WERI-Rb-1 (cell line): ENCODE measurements around the gene ATP11A.

Experiments
- DNase-seq: peaks from one replicate; pipeline ENCODE4 v3.0.0-alpha.2; 2020
- H3K27ac ChIP-seq: fragments of 250-450 bp; sonication (Bioruptor Pico); 2 replicates; pipeline ENCODE4 v1.5.1; 2020; ENCODE audit warnings: mild to moderate bottlenecking, moderate library complexity
- H3K27me3 ChIP-seq: fragments of 250-450 bp; sonication (Bioruptor Pico); 2 replicates; pipeline ENCODE4 v1.5.1; 2021; ENCODE audit warnings: mild to moderate bottlenecking, low read depth, moderate library complexity; ENCODE audit not compliant: insufficient read depth, severe bottlenecking
- H3K36me3 ChIP-seq: fragments of 250-450 bp; sonication (Bioruptor Pico); 2 replicates; pipeline ENCODE4 v1.5.1; 2020; ENCODE audit warnings: mild to moderate bottlenecking, moderate library complexity
- H3K4me3 ChIP-seq: 2 replicates; pipeline ENCODE4 v1.5.1; 2011; ENCODE audit warnings: low read depth, mild to moderate bottlenecking, control low read depth, low read length
- H3K9me3 ChIP-seq: fragments of 250-450 bp; sonication (Bioruptor Pico); 2 replicates; pipeline ENCODE4 v1.5.1; 2021; ENCODE audit warnings: mild to moderate bottlenecking, moderate library complexity; ENCODE audit not compliant: severe bottlenecking
- CTCF ChIP-seq: IDR thresholded peaks from 2 replicates; pipeline ENCODE4 v1.5.1; 2011; ENCODE audit warnings: low read depth, mild to moderate bottlenecking, control low read depth, inconsistent platforms, low read length

ATP11A gene

GRCh38 chr13:112689303-112690245 lies at the start of gene ATP11A:
Gene ATP11A, plus strand, starts transcription at chr13:112690038. Its CDS starts 379 bp downstream, at chr13:112690417.
- peak within 1 kb of the TSS; percentile 89 for H3K4me3 ChIP-seq
- 0 out of 2 replicates have a peak, but pooled peaks have one; percentile 6 for TF ChIP-seq CTCF
- no peaks in the 10 kb centered on the region for H3K9me3 ChIP-seq
- DNase-seq: peak; percentile 98
- H3K36me3 ChIP-seq: no peaks in the 10 kb centered on the region; the same call in 1 of the 2 replicates
- H3K27ac ChIP-seq: peak within 1 kb of the TSS; percentile 79
- no peaks in the 10 kb centered on the region for H3K27me3 ChIP-seq

GRCh38 chr13:112641456-112642089 lies 48.3 kb upstream of the ATP11A start:
- H3K36me3 ChIP-seq: no peaks in the 10 kb centered on the region
- TF ChIP-seq CTCF: no peak
- H3K4me3 ChIP-seq: no peak overlapping the region
- H3K9me3 ChIP-seq: no peaks in the 10 kb centered on the region
- peaks cover 7% of the 10 kb centered on the region for H3K27me3 ChIP-seq
- no peak for DNase-seq
- H3K27ac ChIP-seq: no peak overlapping the region

GRCh38 chr13:112642090-112642460 lies 47.8 kb upstream of the ATP11A start:
- Histone ChIP-seq H3K27me3 (peaks cover 7% of the 10 kb centered on the region), H3K27ac (no peak overlapping the region), H3K36me3 (no peaks in the 10 kb centered on the region), H3K9me3 (no peaks in the 10 kb centered on the region), H3K4me3 (no peak overlapping the region)
- TF ChIP-seq CTCF: no peak
- DNase-seq: no peak

- H3K4me3 ChIP-seq: no peak overlapping the region
- no peak for TF ChIP-seq CTCF
- H3K36me3 ChIP-seq: no peaks in the 10 kb centered on the region
- peaks cover 7% of the 10 kb centered on the region for H3K27me3 ChIP-seq
- no peak for DNase-seq
- H3K9me3 ChIP-seq: no peaks in the 10 kb centered on the region
- H3K27ac ChIP-seq: no peak overlapping the region
Measured at GRCh38 chr13:112643759-112644459, 45.9 kb upstream of the ATP11A start.

GRCh38 chr13:112645327-112645914 lies 44.4 kb upstream of the ATP11A start:
- H3K4me3 ChIP-seq: no peak overlapping the region
- no peak for TF ChIP-seq CTCF
- no peaks in the 10 kb centered on the region for H3K9me3 ChIP-seq
- no peaks in the 10 kb centered on the region for H3K36me3 ChIP-seq
- no peaks in the 10 kb centered on the region for H3K27me3 ChIP-seq
- H3K27ac ChIP-seq: no peak overlapping the region
- DNase-seq: no peak
